Measurements from ENCODE around the gene S100Z.

DNA sequence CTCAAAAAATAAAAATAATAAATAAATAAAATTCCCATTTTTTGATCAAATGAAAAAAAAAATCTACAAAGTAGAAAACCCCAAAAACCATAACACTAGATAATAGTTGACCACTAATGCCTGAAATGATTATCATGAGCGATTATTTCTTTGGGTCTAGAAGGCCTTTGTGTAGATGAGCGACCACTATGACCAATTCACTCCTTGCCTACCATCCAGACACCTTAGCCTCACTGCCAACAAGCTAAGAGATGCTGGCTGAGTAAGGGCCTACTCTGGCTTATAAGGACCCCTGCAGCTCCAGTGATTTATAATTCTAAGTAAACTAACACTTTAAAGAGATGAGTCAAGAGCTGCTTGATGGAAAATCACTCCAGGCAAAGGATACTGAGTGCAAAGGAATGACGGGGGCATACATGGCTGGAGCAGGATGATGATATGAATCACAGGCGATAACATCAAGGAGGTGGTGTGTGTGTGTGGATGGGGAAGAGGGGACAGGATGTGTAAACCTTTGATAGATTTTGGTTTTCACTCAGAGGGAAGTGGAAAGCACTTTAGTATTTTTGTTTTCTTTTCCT, 35.7 kb upstream of the S100Z start:
- TF ChIP-seq, protein P1, sequence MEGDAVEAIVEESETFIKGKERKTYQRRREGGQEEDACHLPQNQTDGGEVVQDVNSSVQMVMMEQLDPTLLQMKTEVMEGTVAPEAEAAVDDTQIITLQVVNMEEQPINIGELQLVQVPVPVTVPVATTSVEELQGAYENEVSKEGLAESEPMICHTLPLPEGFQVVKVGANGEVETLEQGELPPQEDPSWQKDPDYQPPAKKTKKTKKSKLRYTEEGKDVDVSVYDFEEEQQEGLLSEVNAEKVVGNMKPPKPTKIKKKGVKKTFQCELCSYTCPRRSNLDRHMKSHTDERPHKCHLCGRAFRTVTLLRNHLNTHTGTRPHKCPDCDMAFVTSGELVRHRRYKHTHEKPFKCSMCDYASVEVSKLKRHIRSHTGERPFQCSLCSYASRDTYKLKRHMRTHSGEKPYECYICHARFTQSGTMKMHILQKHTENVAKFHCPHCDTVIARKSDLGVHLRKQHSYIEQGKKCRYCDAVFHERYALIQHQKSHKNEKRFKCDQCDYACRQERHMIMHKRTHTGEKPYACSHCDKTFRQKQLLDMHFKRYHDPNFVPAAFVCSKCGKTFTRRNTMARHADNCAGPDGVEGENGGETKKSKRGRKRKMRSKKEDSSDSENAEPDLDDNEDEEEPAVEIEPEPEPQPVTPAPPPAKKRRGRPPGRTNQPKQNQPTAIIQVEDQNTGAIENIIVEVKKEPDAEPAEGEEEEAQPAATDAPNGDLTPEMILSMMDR (IDR thresholded peaks at IDR 0.05): no peak
- TF ChIP-seq SIN3A (IDR thresholded peaks at IDR 0.05; ENCODE audit: borderline replicate concordance, insufficient read depth, low read depth, low read length) (no peak), TCF7L2 (IDR thresholded peaks at IDR 0.05; ENCODE audit: low read depth, low read length) (no peak)

All from Panc1 (cell line).